ENCODE measurements around the gene MTHFD1L.
"Not testable (repeated sequence)": the region's sequence is repeated elsewhere in the genome, so short reads cannot be mapped to it uniquely, and the experiment has no call there.

MTHFD1L gene

DNA sequence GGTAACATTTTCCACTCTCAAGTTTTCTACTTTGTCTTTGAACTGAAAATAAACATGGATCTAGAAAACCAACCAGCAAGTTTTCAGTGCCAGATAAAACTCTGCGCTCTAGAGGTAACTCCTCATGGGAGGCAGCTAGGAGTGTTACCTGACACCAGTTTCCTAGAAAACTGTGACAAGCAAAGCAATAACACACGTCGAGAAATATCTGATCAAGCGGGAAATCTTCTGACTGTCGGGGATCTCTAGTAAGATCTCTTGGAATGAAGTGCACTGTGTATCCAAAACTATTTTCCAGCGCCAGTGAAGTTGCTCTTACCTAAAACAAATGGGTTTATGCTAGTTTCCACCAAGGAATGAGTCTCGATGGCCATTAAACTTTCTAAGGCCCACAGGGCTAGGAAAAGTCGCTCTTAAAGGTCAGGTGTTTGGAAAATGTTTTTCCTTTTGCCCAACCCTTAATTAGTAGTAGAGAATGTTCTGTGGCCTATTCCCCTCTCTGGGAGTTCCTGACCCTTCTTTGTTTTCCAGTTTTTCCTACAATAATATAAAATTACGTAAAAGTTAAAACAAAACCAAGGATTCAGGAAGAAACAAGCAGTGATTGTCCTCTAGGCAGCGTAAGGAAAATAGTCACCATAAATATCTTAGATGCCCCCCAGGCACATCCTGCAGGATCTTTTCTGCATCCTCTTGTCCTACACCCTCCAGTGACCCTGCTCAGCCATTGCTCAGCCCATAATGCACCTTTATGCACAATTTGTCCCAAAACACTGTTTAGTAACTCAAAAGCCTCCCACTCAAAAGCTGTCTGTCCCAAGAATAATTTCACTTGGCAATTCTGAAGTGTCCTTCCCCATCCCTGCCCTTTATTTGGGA, 236.6 kb downstream of the MTHFD1L start:
- DNase-seq: no peak

DNA sequence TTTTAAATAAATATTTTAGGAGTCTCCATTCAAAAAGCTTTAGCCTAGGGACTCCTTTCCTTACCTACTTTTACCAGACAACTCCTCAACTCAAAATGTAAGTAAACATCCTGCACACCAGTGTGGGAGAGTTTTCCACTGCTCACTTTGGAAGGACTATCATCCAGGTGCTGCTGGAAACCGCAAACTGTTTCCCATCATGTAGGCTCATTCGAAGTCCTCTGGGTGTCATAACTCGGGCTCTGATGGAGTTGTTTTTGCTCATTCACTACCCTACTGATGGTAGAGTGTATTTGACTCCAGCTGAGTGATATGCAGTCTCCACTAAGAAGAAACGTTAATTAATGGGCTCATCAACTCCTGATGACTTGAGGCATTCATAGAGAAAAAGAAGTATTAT, 237.8 kb downstream of the MTHFD1L start:
- no peak for DNase-seq

DNA sequence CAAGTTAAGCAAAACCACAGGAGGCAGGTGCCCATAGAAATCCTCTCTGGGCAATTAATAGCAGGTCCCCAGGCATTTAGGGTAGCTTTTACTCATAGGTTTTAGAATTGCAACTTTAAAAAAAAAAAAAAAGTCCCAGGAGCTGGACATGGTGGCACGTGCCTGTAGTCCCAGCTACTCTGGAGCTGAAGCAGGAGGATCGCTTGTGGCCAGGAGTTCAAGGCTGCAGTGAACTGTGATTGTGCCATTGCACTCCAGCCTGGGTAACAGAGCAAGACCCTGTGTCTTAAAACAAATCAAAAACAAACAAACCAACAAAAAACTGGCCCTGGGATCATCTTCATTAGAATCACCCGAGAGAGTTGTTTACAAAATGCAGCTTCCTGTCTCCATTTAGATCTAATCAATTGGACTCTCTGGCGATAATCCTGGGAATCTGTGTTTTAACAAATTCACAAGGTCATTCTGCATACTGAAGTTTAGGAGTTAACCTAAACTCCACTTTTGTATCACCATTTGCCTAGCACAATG, 242.5 kb downstream of the MTHFD1L start:
- no peak for DNase-seq

DNA sequence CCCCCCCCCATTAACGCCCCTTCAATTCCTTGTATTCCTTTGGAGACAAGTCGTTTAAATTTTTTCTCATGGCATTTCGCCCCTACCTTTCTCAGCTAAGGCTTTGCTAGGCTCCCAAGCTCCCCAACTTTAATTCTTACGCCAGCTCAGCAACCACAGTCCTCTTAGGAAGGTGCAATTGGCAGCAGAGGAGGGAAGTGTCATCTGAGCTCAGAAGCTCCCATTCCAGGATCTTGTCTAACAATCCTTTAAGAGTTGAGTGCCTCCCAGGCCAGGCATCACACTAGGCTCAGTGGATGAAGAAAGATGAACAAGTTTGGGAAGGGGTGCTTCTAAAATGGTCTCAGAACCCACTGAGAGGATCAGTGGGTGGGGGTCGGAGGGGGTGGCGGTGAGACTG, 243.0 kb downstream of the MTHFD1L start:
- DNase-seq: no peak

DNA sequence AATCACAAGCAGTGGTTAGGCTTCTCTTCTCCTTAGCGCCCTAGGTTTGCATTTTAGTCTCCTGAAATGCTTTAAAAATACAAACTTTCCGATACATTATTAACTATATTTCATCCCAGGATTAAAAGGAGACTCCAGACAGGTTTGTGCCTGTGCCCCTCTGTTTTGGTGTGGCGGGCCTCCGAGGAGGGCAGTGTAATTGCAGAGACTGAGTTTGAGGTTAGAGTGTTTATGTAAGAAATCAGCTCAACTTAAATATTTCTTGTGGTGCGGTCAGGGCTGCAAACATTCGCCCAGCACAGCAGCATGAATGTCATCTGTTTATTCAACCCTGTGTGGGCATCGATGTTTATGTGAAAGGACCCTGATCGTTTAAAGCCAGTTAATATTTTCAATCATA, 243.9 kb downstream of the MTHFD1L start:
- no peak for DNase-seq

DNA sequence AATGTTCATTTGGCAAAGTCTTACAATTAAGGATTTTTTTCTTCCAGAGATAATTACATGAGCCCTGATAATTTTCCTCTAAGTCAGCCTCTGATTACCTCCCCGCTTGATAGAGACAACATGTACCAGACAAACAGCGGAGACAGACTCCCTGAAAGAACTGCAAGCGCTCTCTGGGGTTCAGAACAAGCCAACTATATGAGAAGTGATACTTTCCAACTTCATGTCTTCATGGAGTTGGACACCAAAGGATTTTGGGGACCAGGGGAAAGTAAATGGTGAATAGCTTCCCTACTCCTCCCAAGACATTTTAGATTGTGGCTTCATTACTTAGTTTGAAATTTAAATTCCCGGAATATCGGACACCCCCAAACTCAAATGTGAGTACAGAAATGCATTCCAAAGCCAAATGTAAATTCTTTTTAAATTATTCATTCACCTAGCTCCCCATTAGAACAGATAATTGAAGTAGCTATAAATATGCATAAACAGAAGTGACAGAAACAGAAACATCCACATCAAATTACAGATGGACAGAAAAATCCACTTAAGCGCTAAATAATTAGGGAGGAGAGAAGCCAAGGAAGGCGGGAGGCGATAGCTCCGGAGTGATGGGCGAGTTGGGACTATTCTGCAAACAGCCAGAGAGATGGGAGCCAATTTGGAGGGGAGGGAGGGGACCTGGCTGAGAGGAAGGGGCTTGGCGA, 244.5 kb downstream of the MTHFD1L start:
- no peak for DNase-seq

DNA sequence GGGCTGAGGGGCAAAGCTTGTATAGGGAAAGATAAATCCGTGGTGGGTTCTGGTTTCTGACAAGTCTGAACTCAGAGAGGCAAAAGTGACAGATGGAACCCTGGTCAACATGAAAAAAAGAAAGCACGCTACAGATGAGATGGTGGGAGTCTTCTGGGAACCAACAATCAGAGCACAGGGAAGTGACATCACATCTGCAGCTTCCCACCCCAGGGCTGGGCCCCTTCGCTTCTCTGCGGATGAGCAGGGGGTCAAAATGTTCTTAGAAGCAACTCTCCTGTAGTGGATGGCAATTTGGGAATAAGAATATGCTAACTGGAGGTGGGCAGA, 245.0 kb downstream of the MTHFD1L start:
- no peak for DNase-seq

DNA sequence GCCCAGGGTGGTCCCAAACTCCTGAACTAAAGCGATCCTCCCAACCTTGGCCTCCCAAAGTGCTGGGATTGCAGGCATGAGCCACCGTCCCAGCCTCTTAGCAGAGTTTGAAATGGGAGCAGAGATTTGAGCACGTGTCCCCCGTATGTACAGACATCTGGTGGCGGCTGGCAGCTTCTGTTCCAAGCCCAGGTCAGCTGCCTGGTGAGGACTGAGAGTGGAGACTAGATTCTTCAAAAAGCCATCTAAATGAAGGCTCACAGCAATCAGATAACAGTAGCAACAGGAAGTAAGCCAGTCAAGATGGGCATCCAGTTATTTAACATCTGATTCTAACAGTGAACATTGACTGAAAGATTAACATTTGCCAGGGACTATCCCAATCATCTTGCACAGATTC, 246.2 kb downstream of the MTHFD1L start:
- peak; percentile 34 for DNase-seq

DNA sequence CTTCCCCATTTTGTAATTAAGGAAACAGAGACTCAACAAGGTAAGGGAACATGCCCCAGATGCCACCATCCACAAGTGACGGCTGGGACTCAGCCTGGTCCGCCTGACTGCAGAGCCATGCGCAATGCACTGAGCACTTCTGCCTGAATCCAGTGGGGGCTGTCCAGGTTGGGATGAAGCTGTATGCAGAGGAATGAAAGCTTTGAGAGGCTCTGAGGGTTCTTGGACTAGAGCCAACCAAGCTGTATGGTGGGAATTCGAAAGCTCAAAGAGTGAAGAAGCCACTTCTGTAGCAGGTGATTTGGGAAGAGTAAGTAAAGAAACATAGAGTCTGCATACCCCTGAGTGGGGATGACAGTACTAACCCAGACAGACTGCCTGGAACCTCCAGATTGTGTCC, 246.6 kb downstream of the MTHFD1L start:
- DNase-seq: no peak

DNA sequence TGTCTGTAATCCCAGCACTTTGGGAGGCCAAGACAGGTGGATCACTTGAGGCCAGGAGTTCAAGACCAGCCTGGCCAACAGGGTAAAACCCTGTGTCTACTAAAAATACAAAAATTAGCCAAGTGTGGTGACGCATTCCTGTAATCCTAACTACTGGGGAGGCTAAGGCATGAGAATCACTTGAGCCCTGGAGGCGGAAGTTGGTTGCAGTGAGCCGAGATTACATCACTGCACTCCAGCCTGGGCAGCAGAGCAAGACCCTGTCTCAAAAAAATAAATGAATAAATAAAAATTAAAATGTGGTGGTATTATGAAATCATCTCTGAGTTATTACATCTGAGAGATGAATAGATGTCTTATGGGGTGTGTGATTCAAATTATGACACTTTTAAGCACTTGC, 247.4 kb downstream of the MTHFD1L start:
- DNase-seq: not testable (repeated sequence)

DNA sequence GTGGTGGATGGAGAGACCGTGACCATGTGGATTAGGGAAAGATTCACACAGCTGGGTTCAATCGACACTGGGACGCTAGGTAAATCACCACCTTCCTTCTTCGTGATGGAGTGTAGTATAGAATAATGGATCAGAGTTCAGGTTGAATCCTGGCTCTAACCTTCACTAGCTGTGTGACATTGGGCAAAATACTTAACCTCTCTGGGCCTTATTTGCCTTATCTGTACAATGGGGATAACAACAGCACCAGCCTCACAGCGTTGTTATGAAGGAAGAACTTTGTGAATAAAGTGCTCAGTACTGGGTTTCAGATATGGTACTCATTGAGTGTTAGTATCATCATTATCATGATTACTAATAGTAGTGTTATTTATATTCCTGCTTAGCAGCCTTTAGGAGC, 248.1 kb downstream of the MTHFD1L start:
- DNase-seq: no peak

DNA sequence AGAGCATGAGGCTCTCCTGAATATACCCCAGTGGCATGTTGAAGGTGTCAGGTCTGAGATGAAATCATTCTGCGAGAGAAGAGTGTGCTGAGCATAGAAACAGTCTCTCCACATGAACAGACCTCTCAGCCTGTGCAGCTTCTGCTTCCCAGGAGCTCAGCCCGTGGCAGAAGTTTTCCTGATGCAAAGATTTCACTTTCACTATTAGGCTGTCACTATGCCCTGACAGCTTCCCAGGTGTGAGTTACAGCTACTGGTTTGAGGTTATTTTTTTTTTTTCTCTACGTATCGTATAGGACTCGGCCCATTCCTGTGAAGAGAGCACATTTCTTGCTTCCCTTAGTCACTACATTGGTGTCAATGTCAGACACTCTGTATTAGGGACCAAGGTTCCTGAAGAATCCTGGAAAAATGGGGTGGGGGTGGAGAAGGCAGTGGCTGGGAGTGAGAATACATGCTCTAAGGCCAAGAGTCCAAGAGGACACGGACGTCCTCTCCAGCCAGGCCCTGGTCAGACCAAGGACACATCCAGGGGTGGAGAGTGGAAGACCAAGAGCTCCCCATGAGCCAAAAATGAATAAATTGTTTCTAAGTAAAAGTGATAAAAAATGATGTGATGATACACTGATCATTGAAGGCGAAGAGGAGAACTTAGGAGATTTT, 253.1 kb downstream of the MTHFD1L start:
- no peak for DNase-seq

DNA sequence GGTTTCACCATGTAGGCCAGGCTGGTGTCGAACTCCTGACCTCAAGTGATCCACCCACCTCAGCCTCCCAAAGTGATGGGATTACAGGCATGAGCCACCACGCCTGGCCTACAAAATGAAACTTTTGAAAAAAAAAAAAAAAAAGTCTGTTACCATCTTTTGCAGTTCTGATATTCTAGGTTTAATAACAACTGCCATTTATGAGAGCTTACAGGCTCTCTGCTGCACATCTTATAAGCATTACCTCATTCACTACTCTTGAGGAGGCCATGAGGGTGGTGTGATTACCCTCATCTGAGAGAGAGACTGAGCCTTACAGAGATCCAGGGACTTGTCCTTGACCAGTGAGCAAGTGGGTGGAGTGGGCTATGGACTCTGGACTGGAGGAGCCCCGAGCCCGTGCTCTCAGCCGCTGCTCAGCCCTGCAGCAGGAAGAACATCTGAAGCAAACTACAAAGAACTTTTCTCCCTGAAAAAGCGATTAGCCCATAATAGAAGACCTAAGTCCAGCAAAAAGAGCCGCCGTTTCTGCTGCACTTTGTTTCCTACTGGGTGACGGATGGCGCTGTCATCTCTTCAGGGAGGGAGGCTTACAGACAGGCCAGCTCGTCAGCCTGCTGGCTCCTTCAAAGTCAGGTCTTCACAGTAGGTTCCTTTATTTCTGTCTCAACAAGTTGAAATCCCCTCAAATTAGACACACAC, 254.5 kb downstream of the MTHFD1L start:
- DNase-seq: no peak

DNA sequence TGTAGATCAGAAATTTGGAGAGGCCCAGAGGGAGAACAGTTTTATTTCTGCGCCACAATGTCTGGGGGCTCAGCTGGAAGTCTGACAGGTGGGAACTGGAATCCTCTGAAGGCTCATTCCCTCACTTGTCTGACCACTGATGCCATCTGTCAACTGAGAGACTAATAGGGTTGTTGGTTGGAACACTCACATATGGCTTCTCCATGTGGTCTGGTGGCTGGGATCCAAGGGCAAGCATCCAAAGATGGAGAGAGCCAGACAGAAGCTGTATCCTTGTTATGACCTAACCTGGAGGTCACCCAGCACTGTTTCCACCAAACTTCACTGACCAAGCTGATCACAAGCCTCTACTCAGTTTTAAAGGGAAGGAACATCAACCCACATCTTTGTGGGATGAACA, 256.4 kb downstream of the MTHFD1L start:
- DNase-seq: no peak

DNA sequence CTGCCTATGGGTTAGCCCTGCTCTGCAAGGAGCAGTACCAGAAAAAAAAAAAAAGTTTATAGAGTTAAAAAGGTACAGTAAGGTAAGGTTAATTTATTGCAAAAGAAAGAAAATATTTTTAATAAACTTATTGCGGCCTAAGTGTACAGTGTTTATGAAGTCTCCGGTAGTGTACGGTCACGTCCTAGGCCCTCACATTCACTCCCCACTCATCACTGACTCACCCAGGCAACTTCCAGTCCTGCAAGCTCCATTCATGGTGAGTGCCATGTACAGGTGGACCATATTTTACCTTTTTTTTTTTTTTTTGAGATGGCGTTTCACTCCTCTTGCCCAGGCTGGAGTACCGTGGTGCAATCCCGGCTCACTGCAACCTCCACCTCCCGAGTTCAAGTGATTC, 258.1 kb downstream of the MTHFD1L start:
- not testable (repeated sequence) for DNase-seq

DNA sequence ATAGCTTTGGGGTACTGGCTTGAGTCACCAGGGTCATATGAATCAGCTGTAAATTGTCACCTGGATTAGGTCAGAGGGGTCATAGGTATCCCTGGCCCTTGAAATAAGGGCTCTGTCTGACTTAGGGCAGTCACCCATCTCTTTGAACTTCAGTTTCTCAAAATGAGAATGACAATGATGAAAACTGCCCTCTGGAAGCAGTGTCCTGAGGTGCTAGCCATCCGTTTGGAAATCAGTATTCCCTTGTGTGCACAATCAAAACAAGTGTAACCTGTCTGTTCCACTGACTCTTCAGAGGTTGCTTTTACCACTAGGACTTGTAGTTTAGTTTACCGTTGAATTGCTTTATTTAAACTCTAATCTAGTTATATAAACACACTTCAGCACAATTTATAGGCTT, 259.7 kb downstream of the MTHFD1L start:
- DNase-seq: not testable (repeated sequence)

DNA sequence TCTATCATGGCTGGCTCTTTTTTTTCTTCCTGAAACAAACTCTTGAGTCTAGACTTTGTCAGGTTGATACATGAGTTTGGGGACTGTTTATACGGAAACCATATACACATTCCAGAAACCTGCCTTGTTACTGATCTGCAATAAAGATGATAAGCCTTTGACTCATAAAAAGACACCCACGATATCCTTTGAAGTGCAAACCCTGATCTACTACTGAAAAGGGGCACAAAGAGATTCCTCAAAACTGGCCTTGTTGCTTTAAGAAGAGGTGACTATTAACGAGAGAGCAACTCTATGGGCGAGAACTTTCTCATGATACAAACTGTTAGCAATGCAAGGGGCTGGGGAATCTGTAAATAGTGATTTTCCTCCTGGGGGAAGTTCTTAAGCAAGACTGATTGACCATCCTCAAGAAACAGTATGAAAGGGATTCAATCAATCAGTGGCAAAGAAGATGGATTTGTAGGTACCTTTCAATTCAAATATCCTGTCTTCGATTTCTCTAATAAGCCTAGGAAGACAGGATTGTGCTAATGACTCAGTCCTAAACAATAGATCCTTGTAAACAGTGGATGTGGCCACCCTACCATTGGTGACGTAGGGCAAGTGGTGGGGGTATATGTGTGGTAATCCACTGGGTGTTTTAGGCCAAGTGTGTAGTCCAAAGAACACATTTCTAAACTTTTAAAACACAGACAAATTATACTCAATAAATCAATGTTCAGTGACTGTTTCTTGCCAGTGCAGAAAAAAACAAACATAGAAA, 260.3 kb downstream of the MTHFD1L start:
- DNase-seq: not testable (repeated sequence)

DNA sequence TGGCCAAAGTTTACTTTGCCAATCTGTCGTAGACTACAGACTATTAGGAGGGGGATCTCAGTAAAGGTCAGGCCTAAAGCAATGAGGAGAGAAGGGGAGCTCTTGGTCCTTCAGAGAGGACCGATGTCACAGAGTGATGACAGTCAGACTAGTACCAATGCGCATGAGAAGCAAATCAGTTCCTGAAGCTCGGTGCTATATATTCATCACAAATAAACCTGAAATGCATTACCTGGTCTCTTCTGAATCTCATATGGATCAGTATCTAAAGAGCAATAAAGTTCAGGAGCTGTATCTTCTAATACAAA, 260.9 kb downstream of the MTHFD1L start:
- DNase-seq: not testable (repeated sequence)

DNA sequence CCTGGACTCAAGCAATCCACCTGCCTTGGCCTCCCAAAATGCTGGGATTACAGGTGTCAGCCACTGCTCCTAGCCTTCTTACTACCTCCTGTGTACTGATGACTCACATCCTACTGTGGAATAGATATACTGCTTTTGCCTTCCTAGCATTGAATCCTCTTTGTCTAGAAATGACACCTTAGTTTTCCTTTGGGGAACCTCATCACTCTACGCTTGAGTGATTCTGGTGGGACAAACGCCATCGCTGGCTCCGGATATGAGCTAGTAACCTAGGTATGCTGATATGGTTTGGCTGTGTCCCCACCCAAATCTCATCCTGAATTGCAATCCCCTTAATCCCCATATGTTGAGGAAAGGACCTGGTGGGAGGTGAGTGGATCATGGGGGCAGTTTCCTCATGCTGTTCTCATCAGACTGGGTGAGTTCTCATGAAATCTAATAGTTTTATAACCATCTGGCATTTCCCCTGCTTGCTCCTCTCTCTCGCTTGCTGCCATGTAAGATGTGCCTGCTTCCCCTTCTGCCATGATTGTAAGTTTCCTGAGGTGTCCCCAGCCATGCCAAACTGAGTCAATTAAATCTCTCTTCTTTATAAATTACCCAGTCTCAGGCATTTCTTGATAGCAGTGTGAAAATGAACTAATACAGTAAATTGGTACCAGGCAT, 261.8 kb downstream of the MTHFD1L start:
- not testable (repeated sequence) for DNase-seq

DNA sequence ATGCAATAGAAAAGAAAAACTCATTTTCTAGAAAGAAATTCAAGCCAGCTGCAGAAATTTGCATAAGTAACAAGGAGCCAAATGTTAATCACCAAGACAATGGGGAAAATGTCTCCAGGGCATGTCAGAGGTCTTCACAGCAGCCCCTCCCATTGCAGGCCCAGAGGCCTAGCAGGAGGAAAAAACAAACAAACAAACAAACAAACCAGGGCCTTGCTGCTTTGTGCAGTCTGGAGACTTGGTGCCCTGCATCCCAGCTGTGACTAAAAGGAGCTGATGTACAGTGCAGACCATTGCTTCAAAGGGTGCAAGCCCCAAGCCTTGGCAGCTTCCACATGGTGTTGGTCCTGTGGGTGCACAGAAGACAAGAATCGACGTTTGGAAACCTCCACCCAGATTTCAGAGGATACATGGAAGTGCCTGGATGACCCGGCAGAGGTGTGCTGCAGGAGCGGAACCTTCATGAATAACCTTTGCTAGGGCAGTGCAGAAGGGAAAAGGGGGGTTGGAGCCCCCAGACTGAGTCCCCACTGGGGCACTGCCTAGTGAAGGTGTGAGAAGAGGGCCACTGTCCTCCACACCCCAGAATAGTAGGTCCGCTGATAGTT, 263.4 kb downstream of the MTHFD1L start:
- DNase-seq: no peak

DNA sequence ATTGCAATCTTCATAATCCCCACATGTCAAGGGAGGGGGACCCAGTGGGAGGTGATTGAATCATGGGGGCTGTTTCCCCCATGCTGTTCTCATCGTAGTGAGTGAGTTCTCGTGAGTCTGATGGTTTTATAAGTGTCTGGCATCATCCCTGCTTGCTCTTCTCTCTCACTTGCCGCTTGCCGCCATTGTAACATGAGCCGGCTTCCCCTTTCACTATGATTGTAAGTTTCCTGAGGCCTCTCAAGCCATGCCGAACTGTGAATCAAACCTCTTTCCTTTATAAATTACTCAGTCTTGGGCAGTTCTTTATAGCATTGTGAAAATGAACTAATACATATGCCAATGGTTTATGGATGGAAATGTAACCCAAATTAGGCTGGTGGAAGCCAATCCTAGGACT, 264.8 kb downstream of the MTHFD1L start:
- DNase-seq: no peak
